ENCODE results near the gene GRIA3.

GRCh38 chrX:123267220-123267619 is 83.1 kb downstream of the GRIA3 start:
- TF ChIP-seq, protein P1, sequence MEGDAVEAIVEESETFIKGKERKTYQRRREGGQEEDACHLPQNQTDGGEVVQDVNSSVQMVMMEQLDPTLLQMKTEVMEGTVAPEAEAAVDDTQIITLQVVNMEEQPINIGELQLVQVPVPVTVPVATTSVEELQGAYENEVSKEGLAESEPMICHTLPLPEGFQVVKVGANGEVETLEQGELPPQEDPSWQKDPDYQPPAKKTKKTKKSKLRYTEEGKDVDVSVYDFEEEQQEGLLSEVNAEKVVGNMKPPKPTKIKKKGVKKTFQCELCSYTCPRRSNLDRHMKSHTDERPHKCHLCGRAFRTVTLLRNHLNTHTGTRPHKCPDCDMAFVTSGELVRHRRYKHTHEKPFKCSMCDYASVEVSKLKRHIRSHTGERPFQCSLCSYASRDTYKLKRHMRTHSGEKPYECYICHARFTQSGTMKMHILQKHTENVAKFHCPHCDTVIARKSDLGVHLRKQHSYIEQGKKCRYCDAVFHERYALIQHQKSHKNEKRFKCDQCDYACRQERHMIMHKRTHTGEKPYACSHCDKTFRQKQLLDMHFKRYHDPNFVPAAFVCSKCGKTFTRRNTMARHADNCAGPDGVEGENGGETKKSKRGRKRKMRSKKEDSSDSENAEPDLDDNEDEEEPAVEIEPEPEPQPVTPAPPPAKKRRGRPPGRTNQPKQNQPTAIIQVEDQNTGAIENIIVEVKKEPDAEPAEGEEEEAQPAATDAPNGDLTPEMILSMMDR (conservative IDR thresholded peaks at IDR 0.05; ENCODE audit: low read length), result no peak
- TF ChIP-seq EZH2phosphoT487 (IDR thresholded peaks at IDR 0.05; ENCODE audit: borderline replicate concordance, low read depth, low read length), result no peak

All from OCI-LY7 (cell line).